ENCODE results near the gene PRCP.

PRCP gene

DNA sequence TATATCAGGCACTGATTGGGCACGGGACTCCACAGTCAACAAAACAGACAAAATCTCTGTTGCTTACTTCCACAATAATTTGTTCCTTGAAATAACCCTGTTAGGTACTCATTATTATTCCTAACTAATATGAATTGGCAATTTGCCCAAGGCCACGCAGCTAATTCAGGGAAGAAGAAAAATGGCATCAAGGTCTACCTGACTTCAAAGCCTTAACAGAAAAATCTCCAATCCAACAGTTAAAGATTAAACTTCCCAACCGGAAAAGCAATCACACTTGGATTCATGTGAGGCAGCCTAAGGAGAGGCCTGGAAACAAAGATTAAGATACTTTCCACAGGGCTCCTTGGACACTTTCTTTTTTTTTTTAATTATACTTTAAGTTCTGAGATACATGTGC is 68.9 kb downstream of the PRCP start:
- DNase-seq (ENCODE audit: low read depth in 4 of 4, low spot score in 1 of 4), result no peak

DNA sequence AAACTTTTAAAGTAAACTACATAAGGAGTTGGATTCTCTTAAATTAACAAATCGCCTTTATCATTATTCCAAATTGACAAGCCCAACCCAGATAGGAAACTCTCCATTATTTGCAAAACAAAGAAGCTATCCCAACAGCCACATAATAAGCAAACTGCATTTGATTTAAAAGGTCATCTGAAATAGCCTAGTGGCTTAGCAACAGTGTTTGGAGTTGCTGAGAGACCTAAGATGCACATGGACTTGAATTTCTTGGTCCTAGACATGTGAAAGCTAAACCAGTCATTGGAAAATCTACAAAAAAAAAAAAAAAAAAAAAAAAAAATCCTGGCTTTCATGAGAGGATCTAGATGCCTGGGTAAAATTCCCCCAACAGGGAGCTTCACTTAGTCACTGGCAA is 69.5 kb downstream of the PRCP start:
- DNase-seq (ENCODE audit: low read depth in 4 of 4, low spot score in 1 of 4), result no peak

- DNase-seq (ENCODE audit: low read depth in 4 of 4, low spot score in 1 of 4), result no peak
These were observed 71.1 kb downstream of the PRCP start for GRCh38 chr11:82829101-82829500.

DNA sequence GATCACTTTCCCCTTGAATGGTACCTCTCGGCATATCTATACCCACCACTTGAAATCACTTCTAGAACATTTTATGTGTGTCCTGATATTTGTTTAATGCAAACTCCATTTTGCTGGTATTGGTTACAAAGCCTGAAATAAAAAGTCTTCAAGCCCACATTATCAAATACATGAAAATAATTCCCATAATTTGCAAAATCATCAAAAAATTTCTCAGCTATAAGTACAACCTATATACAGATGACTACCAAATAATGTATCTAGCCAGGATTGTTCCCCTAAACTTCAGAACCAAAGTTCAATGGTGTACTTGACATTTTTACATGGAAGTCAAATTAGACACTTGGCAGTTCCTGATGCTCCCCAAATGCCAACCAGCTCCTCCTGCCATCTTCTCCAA is 71.8 kb downstream of the PRCP start:
- no peak for DNase-seq (ENCODE audit: low read depth in 4 of 4, low spot score in 1 of 4)

- no peak for DNase-seq (ENCODE audit: low read depth in 4 of 4, low spot score in 1 of 4)
These were observed 73.7 kb downstream of the PRCP start for GRCh38 chr11:82826526-82826925.

DNA sequence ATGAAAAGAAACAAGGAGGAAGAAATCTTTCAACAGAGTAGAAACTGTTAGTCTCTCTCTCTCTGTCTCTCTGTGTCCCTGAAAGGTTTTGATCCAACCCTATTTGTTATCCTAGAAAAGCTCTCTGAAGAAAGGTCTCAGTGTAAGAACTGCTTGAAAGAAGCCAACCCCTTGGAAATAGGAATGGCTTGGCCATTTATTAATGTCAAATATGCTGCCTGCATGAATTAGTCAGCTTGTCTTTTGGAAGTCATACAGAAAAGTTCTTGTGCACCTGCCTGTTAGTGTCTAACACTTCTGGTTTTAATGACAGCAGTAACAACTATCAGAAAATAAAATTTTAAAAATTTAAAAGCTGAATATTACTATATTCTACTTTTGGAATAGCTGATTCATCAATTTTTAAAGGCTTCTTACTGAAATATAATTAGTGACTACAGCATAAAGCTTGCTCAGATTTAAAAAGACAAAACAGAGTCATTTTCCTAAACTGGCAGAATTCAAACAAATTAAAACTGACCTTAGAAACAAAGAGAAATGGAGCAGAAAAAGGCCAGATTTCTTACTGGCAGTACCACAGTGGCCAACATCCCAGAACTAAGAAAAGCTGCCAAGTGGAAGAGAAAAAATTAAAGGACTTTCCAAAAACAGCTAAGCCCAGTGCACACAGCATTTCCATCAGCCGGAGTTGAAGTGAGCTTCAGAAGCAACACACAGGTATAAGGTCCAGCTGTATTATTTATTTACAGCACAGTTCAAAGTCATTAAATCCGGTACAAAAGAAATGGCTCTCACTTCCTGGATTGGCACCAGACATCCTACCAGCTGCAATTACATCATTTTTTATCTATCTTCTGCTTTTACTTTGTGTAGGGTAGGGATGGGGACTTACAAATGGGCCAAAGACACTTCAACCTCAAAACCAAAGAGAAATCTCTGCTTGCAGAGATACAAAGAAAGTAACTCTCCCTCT is 76.3 kb downstream of the PRCP start:
- DNase-seq (ENCODE audit: low read depth in 4 of 4, low spot score in 1 of 4), result no peak

- no peak for DNase-seq (ENCODE audit: low read depth in 4 of 4, low spot score in 1 of 4)
These were observed 81.7 kb downstream of the PRCP start for GRCh38 chr11:82818409-82819043.

DNA sequence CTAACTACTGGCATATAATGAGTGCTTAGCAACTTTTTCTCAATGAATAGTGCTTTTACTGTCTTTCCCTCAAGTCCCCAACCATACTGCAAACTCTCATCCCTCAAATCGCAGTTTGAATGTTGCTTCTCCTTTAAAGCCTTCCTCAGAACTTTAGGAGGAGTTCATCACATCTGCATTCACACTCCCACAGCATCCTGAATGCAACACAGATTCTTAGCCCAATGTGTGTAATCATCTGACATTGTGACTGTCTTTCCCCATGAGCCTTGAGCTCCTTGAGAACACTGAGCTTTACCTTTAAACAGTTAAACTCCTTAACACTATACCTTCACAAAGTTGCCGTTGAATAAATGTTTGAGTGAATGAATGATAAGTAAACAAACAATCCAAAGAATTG is 84.8 kb downstream of the PRCP start:
- no peak for DNase-seq (ENCODE audit: low read depth in 4 of 4, low spot score in 1 of 4)

DNA sequence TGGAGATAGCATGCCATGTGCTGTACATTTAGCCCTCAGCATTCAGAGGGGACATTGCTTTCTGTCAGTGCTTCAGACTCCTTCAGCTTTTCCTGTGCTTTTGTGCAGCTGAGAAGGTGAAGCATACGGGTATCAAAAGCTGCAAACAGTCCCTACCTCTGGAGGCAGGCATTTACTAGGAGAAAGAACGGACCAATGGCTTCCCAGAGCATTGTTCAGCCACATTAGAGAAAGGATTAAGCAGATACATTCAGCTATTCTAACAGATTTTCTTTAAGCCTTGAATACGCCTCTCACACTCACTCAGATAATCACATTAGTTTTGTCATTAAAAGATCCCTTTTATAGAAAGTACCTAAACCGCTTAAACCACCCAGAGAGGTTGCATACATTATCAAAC is 85.9 kb downstream of the PRCP start:
- no peak for DNase-seq (ENCODE audit: low read depth in 4 of 4, low spot score in 1 of 4)

DNA sequence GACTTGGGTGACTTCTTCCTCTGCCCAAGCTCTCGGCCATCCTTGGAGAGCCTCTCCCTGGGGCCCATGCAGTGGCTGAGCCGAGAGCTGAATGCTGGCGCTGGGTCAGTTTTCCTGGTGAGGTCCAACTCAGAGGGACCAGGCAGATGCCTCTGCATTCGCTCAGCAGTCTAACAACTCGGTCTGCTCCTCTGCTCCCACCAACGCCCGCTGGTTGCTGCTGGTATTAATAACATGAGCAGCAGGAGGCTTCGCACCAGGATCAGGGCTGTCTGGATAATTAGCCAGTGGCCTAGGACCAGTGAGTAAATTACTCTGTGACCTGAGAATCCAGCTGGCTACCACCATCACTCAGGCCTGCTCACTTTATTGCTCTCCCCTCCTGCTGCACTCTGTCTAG is 88.9 kb downstream of the PRCP start:
- DNase-seq (ENCODE audit: low read depth in 4 of 4, low spot score in 1 of 4), result no peak

DNA sequence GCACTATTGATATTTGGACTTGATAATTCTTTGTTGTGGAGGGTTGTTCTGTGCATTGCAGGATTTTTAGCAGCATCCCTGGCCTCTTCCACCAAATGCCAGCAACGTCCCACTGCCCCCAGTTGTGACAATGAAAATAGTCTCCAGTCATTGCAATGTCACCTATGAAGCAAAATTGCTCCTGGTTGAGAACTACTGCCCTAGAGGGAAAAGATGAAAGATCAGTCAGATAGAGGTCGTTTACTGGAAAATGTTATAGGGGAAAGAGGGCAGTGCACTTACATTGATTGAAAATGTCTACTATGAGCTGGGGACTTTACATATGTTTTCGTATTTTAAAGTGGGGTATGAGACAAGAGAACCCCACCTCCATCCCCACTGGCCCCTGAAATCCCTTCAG is 89.5 kb downstream of the PRCP start:
- DNase-seq (ENCODE audit: low read depth in 4 of 4, low spot score in 1 of 4), result no peak

DNA sequence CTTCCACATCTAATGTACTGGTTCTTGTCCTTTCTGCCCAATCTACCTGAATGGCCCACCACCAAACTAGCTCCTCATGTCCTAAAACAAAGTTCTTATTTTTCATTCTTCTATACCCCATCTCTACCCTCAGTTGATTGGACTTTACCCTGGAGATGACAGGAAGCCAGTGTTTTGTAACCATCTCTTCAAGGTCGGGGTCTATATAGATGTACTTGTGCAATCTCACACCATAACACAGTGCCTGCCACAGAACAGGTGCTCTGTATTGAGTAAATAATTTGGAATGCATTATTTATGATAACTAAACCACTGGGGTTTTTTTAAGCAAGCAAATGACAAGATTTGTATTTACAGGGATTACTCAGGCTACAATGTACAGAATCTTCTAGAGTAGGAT is 89.9 kb downstream of the PRCP start:
- DNase-seq (ENCODE audit: low read depth in 4 of 4, low spot score in 1 of 4), result no peak

DNA sequence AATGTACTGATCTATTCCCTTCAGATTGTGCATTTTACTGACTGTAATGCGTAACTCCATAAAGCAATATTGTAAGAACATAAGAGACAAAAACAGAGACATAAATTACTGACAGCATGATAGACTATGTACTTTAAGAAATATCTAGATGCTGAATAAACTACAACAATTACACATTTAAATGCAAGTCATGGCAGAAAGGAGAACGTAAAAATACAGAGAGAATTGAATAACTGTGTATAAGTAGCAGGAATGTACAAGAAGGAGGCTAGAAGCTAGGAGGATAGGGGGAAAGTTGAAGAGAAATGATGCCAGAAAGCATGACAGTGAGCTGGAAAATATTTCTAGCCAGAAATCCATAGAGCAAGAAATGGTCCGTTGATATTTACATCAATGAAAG is 92.6 kb downstream of the PRCP start:
- no peak for DNase-seq (ENCODE audit: low read depth in 4 of 4, low spot score in 1 of 4)

DNA sequence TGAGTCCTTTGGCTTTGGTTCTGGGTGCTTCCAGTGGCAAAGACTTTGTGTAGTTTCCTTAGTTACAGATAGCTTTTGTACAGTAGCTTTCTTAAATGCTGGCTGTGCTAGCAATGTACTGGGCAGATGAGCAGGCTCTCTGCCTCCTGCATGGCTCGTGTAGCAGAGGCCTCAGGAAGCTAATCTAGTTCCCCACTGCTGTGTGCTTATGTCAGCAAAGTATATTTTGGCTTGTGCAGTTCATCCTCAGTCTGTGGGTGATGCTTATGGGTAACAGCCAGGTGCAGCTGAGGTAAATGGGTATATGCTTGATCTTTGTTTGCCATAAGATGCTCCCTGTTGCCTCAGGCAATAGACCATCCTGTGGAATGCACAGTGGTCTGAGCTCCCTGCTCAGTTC is 97.5 kb downstream of the PRCP start:
- no peak for DNase-seq (ENCODE audit: low read depth in 4 of 4, low spot score in 1 of 4)

DNA sequence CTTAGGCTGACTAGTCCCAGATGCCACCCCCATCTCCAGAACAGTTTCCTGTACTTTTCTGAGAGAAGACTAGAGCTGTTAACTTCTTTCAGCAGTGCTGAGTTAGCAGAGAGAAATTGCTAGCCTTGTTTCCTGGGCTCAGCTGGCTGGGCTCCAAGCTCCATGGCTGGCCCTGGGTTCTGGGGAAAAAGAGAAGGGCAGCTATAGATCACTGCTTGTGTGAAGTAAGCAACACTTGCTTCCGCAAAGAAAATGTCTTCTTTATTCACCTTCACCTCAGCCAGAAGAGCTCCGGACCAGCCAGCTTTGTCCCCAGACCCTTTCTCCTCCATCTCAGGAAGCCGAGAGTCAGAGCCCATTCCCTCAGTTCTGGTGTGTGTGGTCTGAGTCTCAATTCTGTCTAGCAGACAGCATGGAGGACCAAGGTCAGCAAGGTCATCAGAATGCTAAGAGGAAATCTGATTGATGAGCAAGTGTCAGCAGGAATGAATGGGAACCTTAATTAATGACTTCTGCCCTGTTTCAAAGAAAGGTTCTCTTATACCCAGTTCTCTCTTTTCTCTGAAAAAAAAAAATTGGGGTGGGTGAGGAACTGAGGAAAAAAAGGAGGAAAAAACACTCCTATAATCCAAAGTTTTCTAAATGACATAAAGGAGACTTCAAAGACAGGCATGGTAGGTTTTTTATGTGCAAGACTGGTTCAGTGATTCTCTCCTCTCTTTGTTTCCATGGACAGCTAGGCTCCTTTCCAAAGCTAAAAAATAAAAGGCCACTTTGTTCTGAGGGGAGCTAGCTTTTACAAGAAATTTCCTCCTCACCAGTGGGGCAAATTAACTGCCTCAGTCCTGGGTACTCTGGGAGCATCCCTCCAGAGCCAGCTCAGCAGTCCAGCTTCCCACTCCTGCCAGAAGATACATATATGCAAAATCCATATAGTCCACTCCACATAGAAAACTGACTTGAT is 103.0 kb downstream of the PRCP start:
- DNase-seq (ENCODE audit: low read depth in 4 of 4, low spot score in 1 of 4), result no peak

GRCh38 chr11:82794490-82794889 is 105.7 kb downstream of the PRCP start:
- DNase-seq (ENCODE audit: low read depth in 4 of 4, low spot score in 1 of 4), result no peak

- no peak for DNase-seq (ENCODE audit: low read depth in 4 of 4, low spot score in 1 of 4)
These were observed 107.2 kb downstream of the PRCP start for GRCh38 chr11:82792822-82793569.

GRCh38 chr11:82792319-82792718 is 107.9 kb downstream of the PRCP start:
- no peak for DNase-seq (ENCODE audit: low read depth in 4 of 4, low spot score in 1 of 4)

DNA sequence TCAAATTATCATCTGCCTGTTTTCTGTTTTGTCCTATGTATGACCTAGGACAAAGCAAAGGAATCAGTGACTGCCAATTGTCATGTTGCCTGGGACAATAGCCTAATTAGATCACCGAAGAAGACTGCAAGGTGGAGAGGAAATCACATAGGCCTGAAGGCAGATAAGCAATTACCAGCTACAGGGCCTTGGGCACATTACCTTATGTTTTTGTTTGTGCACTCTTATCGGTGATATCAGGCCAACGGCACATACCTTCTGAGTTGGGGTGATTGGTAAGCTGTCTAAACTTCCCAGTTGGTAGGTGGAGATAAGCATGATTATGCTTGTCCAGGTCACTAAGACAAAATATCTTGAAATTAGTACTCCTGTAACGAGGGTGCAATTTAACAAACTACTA is 108.5 kb downstream of the PRCP start:
- DNase-seq (ENCODE audit: low read depth in 4 of 4, low spot score in 1 of 4), result no peak

- no peak for DNase-seq (ENCODE audit: low read depth in 4 of 4, low spot score in 1 of 4)
These were observed 109.3 kb downstream of the PRCP start for GRCh38 chr11:82790723-82791484.

All from stimulated activated CD4-positive, alpha-beta T cell treated with anti-CD3 and anti-CD28 coated beads, Interleukin-1b, Interleukin-23, amount 100 ng/mL, for 24 hours (primary cell).